Neural cell (in vitro differentiated cells): ENCODE data around the gene TAPBP. TPM values are rescaled to one million over a fixed set of nuclear protein-coding genes. Genes with fewer than 3 reads are reported as not detected.
"Not testable (repeated sequence)": the region's sequence is repeated elsewhere in the genome, so short reads cannot be mapped to it uniquely, and the experiment has no call there.

Experiments used
- H2AFZ ChIP-seq: fragments of 200-600, 300-800 bp; sonication (generic), shearing (Covaris generic); 2 replicates; pipeline ENCODE4 v1.6.0; 2014; ENCODE audit warnings: low read depth, mild to moderate bottlenecking, antibody characterized with exemption, low read length, moderate library complexity
- H3F3A ChIP-seq: fragments of 200-600 bp; shearing (Covaris generic); 2 replicates; pipeline ENCODE4 v1.6.1; 2016; ENCODE audit warnings: mild to moderate bottlenecking, moderate library complexity, mixed read lengths, antibody characterized with exemption, low read length; ENCODE audit not compliant: insufficient read depth, poor library complexity, severe bottlenecking
- H3K27ac ChIP-seq: fragments of 200-600, 300-800 bp; sonication (generic), shearing (Covaris generic); 2 replicates; pipeline ENCODE4 v1.5.1; 2014; ENCODE audit warnings: mild to moderate bottlenecking, low read length, moderate library complexity
- H3K27me3 ChIP-seq: fragments of 300-800, 200-600 bp; sonication (generic), shearing (Covaris generic); 2 replicates; pipeline ENCODE4 v1.6.0; 2014; ENCODE audit warnings: mild to moderate bottlenecking, low read depth, low read length, moderate library complexity; ENCODE audit not compliant: insufficient read depth
- H3K36me3 ChIP-seq: fragments of 300-800, 200-600 bp; sonication (generic), shearing (Covaris generic); 2 replicates; pipeline ENCODE4 v1.5.1; 2014; ENCODE audit warnings: mild to moderate bottlenecking, antibody characterized with exemption, low read length, moderate library complexity; ENCODE audit not compliant: insufficient read depth
- H3K4me2 ChIP-seq: fragments of 300-800, 200-600 bp; sonication (generic), shearing (Covaris generic); 2 replicates; pipeline ENCODE4 v1.6.0; 2014; ENCODE audit warnings: mild to moderate bottlenecking, low read length
- H3K4me3 ChIP-seq: fragments of 300-800, 200-600 bp; sonication (generic), shearing (Covaris generic); 2 replicates; pipeline ENCODE4 v1.5.1; 2014; ENCODE audit warnings: mild to moderate bottlenecking, low read length, moderate library complexity
- H3K79me2 ChIP-seq: fragments of 200-600 bp; shearing (Covaris generic); replicated peaks from 2 replicates; pipeline ENCODE4 v1.6.0; 2014; ENCODE audit warnings: mild to moderate bottlenecking, low read length, moderate library complexity; ENCODE audit not compliant: insufficient read depth
- H3K9ac ChIP-seq: fragments of 300-800, 200-600 bp; sonication (generic), shearing (Covaris generic); 2 replicates; pipeline ENCODE4 v1.6.1; 2016; ENCODE audit warnings: mild to moderate bottlenecking, low read length, mixed read lengths
- H3K9me2 ChIP-seq: fragments of 200-600 bp; shearing (Covaris generic); 2 replicates; pipeline ENCODE4 v1.6.1; 2016; ENCODE audit warnings: mild to moderate bottlenecking, low read length, mixed read lengths; ENCODE audit not compliant: insufficient read depth
- H3K9me3 ChIP-seq: fragments of 200-600, 300-800 bp; sonication (generic), shearing (Covaris generic); 2 replicates; pipeline ENCODE4 v1.6.1; 2016; ENCODE audit warnings: mild to moderate bottlenecking, mixed run types, low read length, moderate library complexity, mixed read lengths
- H4K20me1 ChIP-seq: fragments of 200-600 bp; shearing (Covaris generic); 2 replicates; pipeline ENCODE4 v1.6.1; 2016; ENCODE audit warnings: mild to moderate bottlenecking, mixed run types; ENCODE audit not compliant: insufficient read depth
- EP300 ChIP-seq: fragments of 450-650 bp; conservative IDR thresholded peaks from 2 replicates; pipeline ENCODE4 v1.6.1; 2014; ENCODE audit warnings: antibody characterized with exemption, mild to moderate bottlenecking, moderate library complexity; ENCODE audit not compliant: poor library complexity, severe bottlenecking
- EZH2 ChIP-seq: fragments of 200-600, 300-800 bp; shearing (Covaris generic), sonication (generic); IDR thresholded peaks from 2 replicates; pipeline ENCODE4 v1.6.1; 2014; ENCODE audit warnings: antibody characterized with exemption, low read length, borderline replicate concordance, mild to moderate bottlenecking; ENCODE audit not compliant: insufficient read depth, poor library complexity, severe bottlenecking
- MXI1 ChIP-seq: fragments of 450-650 bp; conservative IDR thresholded peaks from 2 replicates; pipeline ENCODE4 v1.6.1; 2014; ENCODE audit warnings: antibody characterized with exemption, mild to moderate bottlenecking; ENCODE audit not compliant: poor library complexity, severe bottlenecking
- POLR2AphosphoS5 ChIP-seq: IDR thresholded peaks from 2 replicates; pipeline ENCODE4 v1.6.1; 2012
- RAD21 ChIP-seq: fragments of 450-650 bp; conservative IDR thresholded peaks from 2 replicates; pipeline ENCODE4 v1.6.1; 2014; ENCODE audit warnings: antibody characterized with exemption, mild to moderate bottlenecking, moderate library complexity
- SMC3 ChIP-seq: fragments of 450-650 bp; conservative IDR thresholded peaks from 2 replicates; pipeline ENCODE4 v1.6.1; 2014; ENCODE audit warnings: antibody characterized with exemption, mild to moderate bottlenecking, moderate library complexity; ENCODE audit not compliant: poor library complexity
- TAF1 ChIP-seq: IDR thresholded peaks from 2 replicates; pipeline ENCODE4 v1.6.1; 2012; ENCODE audit warnings: low read depth
- polyA plus RNA-seq: library from polyadenylated mRNA; depleted of rRNA; stranded (reverse); fragments of >200 nt; gene quantifications from 2 replicates; pipeline ENCODE4 v1.2.3, GENCODE V29; 2014
- TF ChIP-seq, protein P1 (sequence below): IDR thresholded peaks from 2 replicates; pipeline ENCODE4 v1.6.1; 2012; ENCODE audit warnings: borderline replicate concordance
- TF ChIP-seq, protein P2 (sequence below): fragments of 450-650 bp; IDR thresholded peaks from 2 replicates; pipeline ENCODE4 v1.5.1; 2014; ENCODE audit warnings: antibody characterized with exemption, mild to moderate bottlenecking, moderate library complexity; ENCODE audit not compliant: poor library complexity, severe bottlenecking

The TAPBP gene
- polyA plus RNA-seq, 1 donor from 2014 or later = 1.2 TPM

DNA sequence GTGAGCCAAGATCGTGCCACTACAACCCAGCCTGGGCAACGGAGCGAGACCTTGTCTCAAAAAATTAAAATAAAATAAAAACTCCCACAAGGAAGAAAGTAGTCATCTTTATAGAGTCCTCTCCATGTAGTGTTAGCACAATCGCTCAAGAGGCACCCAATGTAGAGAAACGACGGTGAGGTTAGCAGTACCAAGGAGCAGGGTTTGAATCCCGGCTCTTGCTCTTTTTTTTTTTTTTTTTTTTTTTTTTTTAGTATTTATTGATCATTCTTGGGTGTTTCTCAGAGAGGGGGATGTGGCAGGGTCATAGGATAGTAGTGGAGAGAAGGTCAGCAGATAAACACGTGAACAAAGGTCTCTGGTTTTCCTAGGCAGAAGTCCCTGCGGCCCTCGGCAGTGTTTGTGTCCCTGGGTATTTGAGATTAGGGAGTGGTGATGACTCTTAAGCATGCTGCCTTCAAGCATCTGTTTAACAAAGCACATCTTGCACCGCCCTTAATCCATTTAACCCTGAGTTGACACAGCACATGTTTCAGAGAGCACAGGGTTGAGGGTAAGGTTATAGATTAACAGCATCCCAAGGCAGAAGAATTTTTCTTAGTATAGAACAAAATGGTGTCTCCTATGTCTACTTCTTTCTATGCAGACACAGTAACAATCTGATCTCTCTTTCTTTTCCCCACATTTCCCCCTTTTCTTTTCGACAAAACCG, 43.4 kb upstream of the TAPBP start:
- H3K27ac ChIP-seq, H3F3A ChIP-seq, H3K4me3 ChIP-seq, H4K20me1 ChIP-seq, H3K9me3 ChIP-seq, H3K9ac ChIP-seq, H3K36me3 ChIP-seq, H3K79me2 ChIP-seq, H3K27me3 ChIP-seq, H2AFZ ChIP-seq, H3K4me2 ChIP-seq, H3K9me2 ChIP-seq: not testable (repeated sequence)

DNA sequence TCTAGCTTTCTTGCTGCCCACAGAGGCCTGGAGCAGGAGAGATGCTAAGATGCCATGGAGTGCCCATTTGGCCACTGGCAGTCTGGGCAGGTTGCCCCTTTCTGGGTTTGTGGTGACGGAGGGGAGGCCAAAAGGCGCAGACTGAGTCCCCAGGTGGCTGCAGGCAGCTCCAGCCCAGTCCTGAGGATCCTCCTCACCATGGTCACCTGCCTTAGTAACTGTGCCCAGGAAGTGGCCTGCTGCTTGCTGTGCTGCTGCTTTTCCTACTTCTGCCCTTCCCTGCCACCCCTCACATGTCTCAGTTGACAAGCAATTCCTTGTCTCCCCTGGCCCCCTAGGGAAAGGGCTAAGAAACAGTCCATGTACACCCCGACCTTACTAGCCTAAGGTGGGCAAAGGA, 42.4 kb upstream of the TAPBP start:
- H2AFZ ChIP-seq = no peak overlapping the region

DNA sequence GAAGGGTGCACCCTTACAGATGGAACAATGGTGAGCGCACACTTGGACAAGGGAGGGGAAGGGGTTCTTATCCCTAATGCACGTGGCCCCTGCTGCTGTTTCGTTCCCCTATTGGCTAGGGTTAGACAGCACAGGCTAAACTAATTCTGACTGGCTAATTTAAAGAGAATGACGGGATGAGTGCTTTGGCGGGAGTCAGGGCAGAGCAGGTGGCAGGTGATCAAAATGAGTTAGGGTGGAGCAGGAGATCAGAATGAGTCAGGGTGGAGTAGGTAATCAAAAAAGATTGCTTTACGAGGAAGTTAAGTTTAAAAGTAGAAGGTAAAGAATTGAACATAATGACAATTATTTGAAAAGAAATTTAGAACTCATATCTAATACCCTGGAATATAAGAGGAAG, 42.0 kb upstream of the TAPBP start:
- not testable (repeated sequence) for H3K27me3 ChIP-seq

More for the DNA sequence above, 42.4 kb upstream of the TAPBP start:
- H3K27ac ChIP-seq = no peak overlapping the region
- H3K9me2 ChIP-seq = no peaks in the 10 kb centered on the region
- TF ChIP-seq MXI1 = no peak
- no peak for TF ChIP-seq SMC3
- TF ChIP-seq POLR2AphosphoS5 = no peak
- TF ChIP-seq, protein P1, sequence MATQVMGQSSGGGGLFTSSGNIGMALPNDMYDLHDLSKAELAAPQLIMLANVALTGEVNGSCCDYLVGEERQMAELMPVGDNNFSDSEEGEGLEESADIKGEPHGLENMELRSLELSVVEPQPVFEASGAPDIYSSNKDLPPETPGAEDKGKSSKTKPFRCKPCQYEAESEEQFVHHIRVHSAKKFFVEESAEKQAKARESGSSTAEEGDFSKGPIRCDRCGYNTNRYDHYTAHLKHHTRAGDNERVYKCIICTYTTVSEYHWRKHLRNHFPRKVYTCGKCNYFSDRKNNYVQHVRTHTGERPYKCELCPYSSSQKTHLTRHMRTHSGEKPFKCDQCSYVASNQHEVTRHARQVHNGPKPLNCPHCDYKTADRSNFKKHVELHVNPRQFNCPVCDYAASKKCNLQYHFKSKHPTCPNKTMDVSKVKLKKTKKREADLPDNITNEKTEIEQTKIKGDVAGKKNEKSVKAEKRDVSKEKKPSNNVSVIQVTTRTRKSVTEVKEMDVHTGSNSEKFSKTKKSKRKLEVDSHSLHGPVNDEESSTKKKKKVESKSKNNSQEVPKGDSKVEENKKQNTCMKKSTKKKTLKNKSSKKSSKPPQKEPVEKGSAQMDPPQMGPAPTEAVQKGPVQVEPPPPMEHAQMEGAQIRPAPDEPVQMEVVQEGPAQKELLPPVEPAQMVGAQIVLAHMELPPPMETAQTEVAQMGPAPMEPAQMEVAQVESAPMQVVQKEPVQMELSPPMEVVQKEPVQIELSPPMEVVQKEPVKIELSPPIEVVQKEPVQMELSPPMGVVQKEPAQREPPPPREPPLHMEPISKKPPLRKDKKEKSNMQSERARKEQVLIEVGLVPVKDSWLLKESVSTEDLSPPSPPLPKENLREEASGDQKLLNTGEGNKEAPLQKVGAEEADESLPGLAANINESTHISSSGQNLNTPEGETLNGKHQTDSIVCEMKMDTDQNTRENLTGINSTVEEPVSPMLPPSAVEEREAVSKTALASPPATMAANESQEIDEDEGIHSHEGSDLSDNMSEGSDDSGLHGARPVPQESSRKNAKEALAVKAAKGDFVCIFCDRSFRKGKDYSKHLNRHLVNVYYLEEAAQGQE = no peak
- TF ChIP-seq TAF1 = no peak
- TF ChIP-seq EP300 = no peak
- TF ChIP-seq, protein P2, sequence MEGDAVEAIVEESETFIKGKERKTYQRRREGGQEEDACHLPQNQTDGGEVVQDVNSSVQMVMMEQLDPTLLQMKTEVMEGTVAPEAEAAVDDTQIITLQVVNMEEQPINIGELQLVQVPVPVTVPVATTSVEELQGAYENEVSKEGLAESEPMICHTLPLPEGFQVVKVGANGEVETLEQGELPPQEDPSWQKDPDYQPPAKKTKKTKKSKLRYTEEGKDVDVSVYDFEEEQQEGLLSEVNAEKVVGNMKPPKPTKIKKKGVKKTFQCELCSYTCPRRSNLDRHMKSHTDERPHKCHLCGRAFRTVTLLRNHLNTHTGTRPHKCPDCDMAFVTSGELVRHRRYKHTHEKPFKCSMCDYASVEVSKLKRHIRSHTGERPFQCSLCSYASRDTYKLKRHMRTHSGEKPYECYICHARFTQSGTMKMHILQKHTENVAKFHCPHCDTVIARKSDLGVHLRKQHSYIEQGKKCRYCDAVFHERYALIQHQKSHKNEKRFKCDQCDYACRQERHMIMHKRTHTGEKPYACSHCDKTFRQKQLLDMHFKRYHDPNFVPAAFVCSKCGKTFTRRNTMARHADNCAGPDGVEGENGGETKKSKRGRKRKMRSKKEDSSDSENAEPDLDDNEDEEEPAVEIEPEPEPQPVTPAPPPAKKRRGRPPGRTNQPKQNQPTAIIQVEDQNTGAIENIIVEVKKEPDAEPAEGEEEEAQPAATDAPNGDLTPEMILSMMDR = no peak
- no peak for TF ChIP-seq EZH2
- no peak for TF ChIP-seq RAD21
- no peaks in the 10 kb centered on the region for H3F3A ChIP-seq
- H3K79me2 ChIP-seq = no peaks in the 10 kb centered on the region
- H3K36me3 ChIP-seq = no peaks in the 10 kb centered on the region
- no peak overlapping the region for H3K4me3 ChIP-seq
- H4K20me1 ChIP-seq = no peaks in the 10 kb centered on the region
- no peak overlapping the region for H3K4me2 ChIP-seq
- H3K9me3 ChIP-seq = no peaks in the 10 kb centered on the region
- no peak overlapping the region for H3K9ac ChIP-seq
- no peaks in the 10 kb centered on the region for H3K27me3 ChIP-seq

More for the DNA sequence above, 42.0 kb upstream of the TAPBP start:
- H3K9ac ChIP-seq, H2AFZ ChIP-seq, H3K79me2 ChIP-seq, H3K9me3 ChIP-seq, H3K4me2 ChIP-seq, H3K4me3 ChIP-seq, H3K9me2 ChIP-seq, H3F3A ChIP-seq, H3K27ac ChIP-seq, H3K36me3 ChIP-seq, H4K20me1 ChIP-seq: not testable (repeated sequence)
